IPS-18c (cell line): ENCODE measurements around the gene FHOD3.

Experiments
- H3K4me3 ChIP-seq: 2 replicates; pipeline ENCODE4 v1.7.0; 2013; ENCODE audit warnings: low read depth, mild to moderate bottlenecking, low read length, moderate library complexity; ENCODE audit not compliant: insufficient read depth
- H3K9me3 ChIP-seq: one replicate; pipeline ENCODE4 v1.6.1; 2013; ENCODE audit warnings: mild to moderate bottlenecking, low read length, moderate library complexity; ENCODE audit not compliant: control insufficient read depth, insufficient read depth

Gene FHOD3

GRCh38 chr18:36311026-36311570, 13.6 kb downstream of the FHOD3 start:
- H3K4me3 ChIP-seq, result no peak overlapping the region
- H3K9me3 ChIP-seq, result no peaks in the 10 kb centered on the region

GRCh38 chr18:36312806-36313395, 15.4 kb downstream of the FHOD3 start:
- Histone ChIP-seq H3K4me3 (no peak overlapping the region), H3K9me3 (no peaks in the 10 kb centered on the region)

- H3K4me3 ChIP-seq, result no peak overlapping the region
- H3K9me3 ChIP-seq, result no peaks in the 10 kb centered on the region
These were observed 16.6 kb downstream of the FHOD3 start for GRCh38 chr18:36314098-36314497.

GRCh38 chr18:36314754-36315153, 17.2 kb downstream of the FHOD3 start:
- Histone ChIP-seq H3K9me3 (no peaks in the 10 kb centered on the region), H3K4me3 (no peak overlapping the region)

GRCh38 chr18:36315736-36316135, 18.2 kb downstream of the FHOD3 start:
- no peak overlapping the region for H3K4me3 ChIP-seq
- H3K9me3 ChIP-seq, result no peaks in the 10 kb centered on the region

GRCh38 chr18:36316246-36316645, 18.7 kb downstream of the FHOD3 start:
- H3K4me3 ChIP-seq, result no peak overlapping the region

GRCh38 chr18:36321658-36322407, 24.3 kb downstream of the FHOD3 start:
- no peak overlapping the region for H3K4me3 ChIP-seq
- no peaks in the 10 kb centered on the region for H3K9me3 ChIP-seq

More at GRCh38 chr18:36316246-36316645, 18.7 kb downstream of the FHOD3 start:
- H3K9me3 ChIP-seq, result no peaks in the 10 kb centered on the region

GRCh38 chr18:36322408-36322728, 24.9 kb downstream of the FHOD3 start:
- Histone ChIP-seq H3K4me3 (no peak overlapping the region), H3K9me3 (no peaks in the 10 kb centered on the region)

GRCh38 chr18:36322734-36323133, 25.2 kb downstream of the FHOD3 start:
- Histone ChIP-seq H3K9me3 (no peaks in the 10 kb centered on the region), H3K4me3 (no peak overlapping the region)

- H3K4me3 ChIP-seq, result no peak overlapping the region
- H3K9me3 ChIP-seq, result no peaks in the 10 kb centered on the region
These were observed 25.9 kb downstream of the FHOD3 start for GRCh38 chr18:36323421-36323820.

GRCh38 chr18:36325846-36326245, 28.3 kb downstream of the FHOD3 start:
- Histone ChIP-seq H3K9me3 (no peaks in the 10 kb centered on the region), H3K4me3 (no peak overlapping the region)

- no peak overlapping the region for H3K4me3 ChIP-seq
These were observed 29.3 kb downstream of the FHOD3 start for GRCh38 chr18:36326771-36327170.

GRCh38 chr18:36327352-36328316, 30.1 kb downstream of the FHOD3 start:
- Histone ChIP-seq H3K4me3 (no peak overlapping the region), H3K9me3 (no peaks in the 10 kb centered on the region)

More at GRCh38 chr18:36326771-36327170, 29.3 kb downstream of the FHOD3 start:
- H3K9me3 ChIP-seq, result no peaks in the 10 kb centered on the region

- no peaks in the 10 kb centered on the region for H3K9me3 ChIP-seq
- H3K4me3 ChIP-seq, result no peak overlapping the region
These were observed 30.9 kb downstream of the FHOD3 start for GRCh38 chr18:36328385-36328858.

GRCh38 chr18:36328916-36329315, 31.4 kb downstream of the FHOD3 start:
- no peak overlapping the region for H3K4me3 ChIP-seq
- no peaks in the 10 kb centered on the region for H3K9me3 ChIP-seq

- H3K9me3 ChIP-seq, result no peaks in the 10 kb centered on the region
- no peak overlapping the region for H3K4me3 ChIP-seq
These were observed 32.3 kb downstream of the FHOD3 start for GRCh38 chr18:36329684-36330434.
